ENCODE measurements around the gene CYP1B1. TPM values are rescaled to one million over a fixed set of nuclear protein-coding genes. Genes with fewer than 3 reads are reported as not detected.

CYP1B1 gene
- polyA plus RNA-seq, 1 experiment, result 7.8 TPM

DNA sequence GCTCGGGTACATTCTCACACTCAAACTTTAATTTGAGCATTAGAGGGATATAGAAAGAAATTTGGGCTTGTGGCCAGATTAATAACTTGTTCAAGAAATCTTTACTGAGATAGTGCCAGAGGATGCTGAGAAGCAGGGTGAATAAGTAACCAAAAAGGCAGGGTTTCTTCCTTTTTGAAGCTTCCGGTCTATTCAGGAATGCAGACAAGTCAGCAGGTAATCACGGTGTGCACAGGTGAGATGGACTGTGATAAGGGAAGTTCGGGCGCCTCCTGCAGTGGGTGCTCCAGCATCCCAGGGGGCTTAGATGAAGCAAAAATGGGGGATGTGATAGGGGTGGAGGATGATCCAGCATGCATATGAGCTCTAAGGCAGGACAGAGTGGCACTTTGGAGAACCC is 44.9 kb upstream of the CYP1B1 start:
- no peak overlapping the region for H3K4me3 ChIP-seq (ENCODE audit: low read depth, low read length)
- H3K27ac ChIP-seq (ENCODE audit: low read depth, low read length), result no peak overlapping the region
- no peak for DNase-seq (ENCODE audit: low read depth, low spot score)
- POLR2A ChIA-PET, result no interaction called here
- H3K9me3 ChIP-seq (ENCODE audit: control insufficient read depth, insufficient read depth, low read length), result no peaks in the 10 kb centered on the region
- TF ChIP-seq, protein P1, sequence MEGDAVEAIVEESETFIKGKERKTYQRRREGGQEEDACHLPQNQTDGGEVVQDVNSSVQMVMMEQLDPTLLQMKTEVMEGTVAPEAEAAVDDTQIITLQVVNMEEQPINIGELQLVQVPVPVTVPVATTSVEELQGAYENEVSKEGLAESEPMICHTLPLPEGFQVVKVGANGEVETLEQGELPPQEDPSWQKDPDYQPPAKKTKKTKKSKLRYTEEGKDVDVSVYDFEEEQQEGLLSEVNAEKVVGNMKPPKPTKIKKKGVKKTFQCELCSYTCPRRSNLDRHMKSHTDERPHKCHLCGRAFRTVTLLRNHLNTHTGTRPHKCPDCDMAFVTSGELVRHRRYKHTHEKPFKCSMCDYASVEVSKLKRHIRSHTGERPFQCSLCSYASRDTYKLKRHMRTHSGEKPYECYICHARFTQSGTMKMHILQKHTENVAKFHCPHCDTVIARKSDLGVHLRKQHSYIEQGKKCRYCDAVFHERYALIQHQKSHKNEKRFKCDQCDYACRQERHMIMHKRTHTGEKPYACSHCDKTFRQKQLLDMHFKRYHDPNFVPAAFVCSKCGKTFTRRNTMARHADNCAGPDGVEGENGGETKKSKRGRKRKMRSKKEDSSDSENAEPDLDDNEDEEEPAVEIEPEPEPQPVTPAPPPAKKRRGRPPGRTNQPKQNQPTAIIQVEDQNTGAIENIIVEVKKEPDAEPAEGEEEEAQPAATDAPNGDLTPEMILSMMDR (IDR thresholded peaks at IDR 0.05; ENCODE audit: low read depth, low read length), result no peak
- H3K27me3 ChIP-seq (ENCODE audit: control insufficient read depth, insufficient read depth, low read length), result peaks cover 6% of the 10 kb centered on the region
- CTCF ChIA-PET, result no interaction called here

DNA sequence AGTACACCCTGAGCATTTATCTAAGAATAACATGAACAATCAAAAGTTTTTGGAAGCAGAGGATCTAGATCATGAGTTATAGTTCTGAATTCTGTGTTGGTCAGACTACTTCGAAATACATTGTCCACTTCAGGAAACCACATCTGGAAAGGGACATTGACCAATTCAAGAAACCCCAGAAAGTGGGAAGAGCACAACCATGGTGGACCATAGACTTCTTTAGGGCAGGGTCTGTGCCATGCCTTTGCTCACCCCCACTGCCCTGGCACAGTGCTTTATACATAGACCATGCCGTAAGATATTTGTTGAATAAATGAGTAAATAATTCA is 44.3 kb upstream of the CYP1B1 start:
- CTCF ChIA-PET, result no interaction called here
- H3K9me3 ChIP-seq (ENCODE audit: control insufficient read depth, insufficient read depth, low read length), result no peaks in the 10 kb centered on the region
- H3K4me3 ChIP-seq (ENCODE audit: low read depth, low read length), result no peak overlapping the region
- POLR2A ChIA-PET, result no interaction called here
- peaks cover 6% of the 10 kb centered on the region for H3K27me3 ChIP-seq (ENCODE audit: control insufficient read depth, insufficient read depth, low read length)
- DNase-seq (ENCODE audit: low read depth, low spot score), result no peak
- TF ChIP-seq, protein P1 (IDR thresholded peaks at IDR 0.05; ENCODE audit: low read depth, low read length), result no peak
- H3K27ac ChIP-seq (ENCODE audit: low read depth, low read length), result no peak overlapping the region

DNA sequence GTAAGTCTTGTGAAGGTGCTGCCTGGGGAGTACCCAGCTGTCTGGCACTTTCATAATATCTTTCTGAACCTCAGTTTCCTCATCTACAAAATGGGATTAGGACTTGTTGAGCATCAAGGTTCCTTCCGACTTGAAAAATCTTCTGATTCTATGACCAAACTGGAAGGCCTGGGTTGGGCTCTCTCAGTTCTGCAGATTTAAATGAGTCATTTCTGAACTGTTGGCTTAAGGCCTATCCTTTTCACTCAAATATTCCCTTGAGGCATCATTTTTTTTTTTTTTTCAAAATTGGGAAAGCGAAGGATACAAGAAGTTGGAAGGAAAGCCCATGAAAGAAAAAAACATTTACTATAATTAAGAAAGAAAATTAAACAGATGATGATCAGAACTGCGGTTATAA is 40.8 kb upstream of the CYP1B1 start:
- DNase-seq (ENCODE audit: low read depth, low spot score), result no peak

DNA sequence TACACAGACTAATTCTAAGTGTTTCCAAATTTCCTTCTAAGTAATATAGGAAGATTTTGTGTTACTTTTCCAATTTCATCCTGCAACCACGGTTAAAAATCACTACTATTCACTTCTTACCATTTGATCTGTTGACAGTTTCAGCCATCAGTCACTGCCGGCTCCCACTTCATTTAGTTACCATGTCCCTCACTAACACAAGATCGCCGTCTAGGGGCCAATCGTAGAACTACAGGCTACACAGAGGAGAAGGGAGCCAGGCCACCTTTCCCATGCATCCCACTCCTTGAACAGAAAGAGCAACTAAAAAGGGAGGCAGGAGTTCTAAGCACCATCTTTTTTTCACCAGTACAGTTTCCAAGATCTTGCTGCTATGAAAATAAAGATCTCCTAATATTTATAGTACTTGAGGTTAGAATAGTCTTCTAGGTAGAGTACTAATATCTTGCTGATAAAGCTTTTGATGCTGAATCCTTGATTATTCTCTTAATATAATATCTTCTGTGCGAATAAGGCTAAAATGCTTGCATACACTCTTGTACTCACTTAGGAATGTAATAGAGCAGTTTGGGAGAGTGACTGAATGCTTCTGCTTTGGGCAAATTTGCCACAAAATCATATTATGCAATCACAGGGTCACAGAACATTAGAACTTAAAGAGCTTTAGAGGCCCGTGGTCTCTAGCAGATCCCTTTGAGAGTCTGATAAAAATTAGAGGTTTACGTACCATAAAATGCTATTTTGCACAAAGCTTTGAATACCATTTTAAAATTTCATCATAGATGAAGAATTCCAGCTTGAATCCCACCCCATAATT is 39.5 kb upstream of the CYP1B1 start:
- TF ChIP-seq, protein P1 (IDR thresholded peaks at IDR 0.05; ENCODE audit: low read depth, low read length), result peak; percentile 98
- H3K27ac ChIP-seq (ENCODE audit: low read depth, low read length), result no peak overlapping the region
- no peak overlapping the region for H3K4me3 ChIP-seq (ENCODE audit: low read depth, low read length)
- CTCF ChIA-PET, result interaction anchor here (0.7 to 2.3 kb wide), 12 partner anchors 10 to 719 kb away, joined by 3 to 11 read pairs (median 5); no protein-coding TSS in a partner anchor
- H3K27me3 ChIP-seq (ENCODE audit: control insufficient read depth, insufficient read depth, low read length), result peaks cover 2% of the 10 kb centered on the region
- no peaks in the 10 kb centered on the region for H3K9me3 ChIP-seq (ENCODE audit: control insufficient read depth, insufficient read depth, low read length)
- DNase-seq (ENCODE audit: low read depth, low spot score), result no peak
- POLR2A ChIA-PET, result no interaction called here

More for the DNA sequence above, 40.8 kb upstream of the CYP1B1 start:
- ChIA-PET POLR2A (no interaction called here), CTCF (interaction anchor here (0.5 to 2.3 kb wide), 4 partner anchors 9 to 158 kb away, joined by 3 to 11 read pairs (median 8); no protein-coding TSS in a partner anchor)
- no peaks in the 10 kb centered on the region for H3K9me3 ChIP-seq (ENCODE audit: control insufficient read depth, insufficient read depth, low read length)
- TF ChIP-seq, protein P1 (IDR thresholded peaks at IDR 0.05; ENCODE audit: low read depth, low read length), result no peak
- peaks cover 6% of the 10 kb centered on the region for H3K27me3 ChIP-seq (ENCODE audit: control insufficient read depth, insufficient read depth, low read length)
- no peak overlapping the region for H3K4me3 ChIP-seq (ENCODE audit: low read depth, low read length)
- no peak overlapping the region for H3K27ac ChIP-seq (ENCODE audit: low read depth, low read length)

DNA sequence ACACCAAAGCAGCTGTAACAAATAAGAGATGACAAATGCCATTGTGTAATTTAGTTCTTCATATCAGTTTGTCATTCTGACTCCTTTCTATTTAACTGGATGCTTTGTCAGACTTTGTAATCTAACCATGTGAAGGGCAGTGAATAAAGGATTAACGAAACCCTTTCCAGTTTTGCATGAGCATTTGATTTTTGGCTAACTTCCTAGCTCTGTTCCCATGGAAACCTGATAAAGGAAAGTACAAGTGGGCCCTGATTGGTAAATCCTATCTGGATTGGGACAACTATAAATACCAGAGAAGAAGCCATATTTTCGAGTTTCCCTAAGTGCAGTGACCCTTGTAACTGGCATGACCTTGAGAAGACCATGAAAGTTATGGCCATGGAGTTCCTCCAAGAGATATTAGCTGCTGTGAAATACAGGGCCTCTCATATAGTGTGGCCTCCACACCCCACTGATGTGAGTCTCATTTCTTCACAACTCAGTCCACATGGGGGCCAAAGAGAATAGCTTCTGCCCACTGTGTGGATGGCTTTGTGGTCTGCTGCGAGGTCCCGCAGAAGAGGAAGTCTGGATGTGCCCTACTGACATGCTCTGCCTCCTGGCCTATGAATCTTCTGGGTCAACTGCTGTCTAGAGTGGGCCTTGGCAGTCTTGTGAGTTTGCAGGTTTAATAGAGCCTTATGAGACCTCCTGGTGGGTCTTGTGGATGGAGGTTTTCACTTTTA is 38.2 kb upstream of the CYP1B1 start:
- ChIA-PET POLR2A (no interaction called here), CTCF (interaction anchor here (0.6 to 1.1 kb wide), 2 partner anchors 159 to 379 kb away, joined by 3 to 4 read pairs; no protein-coding TSS in a partner anchor)
- Histone ChIP-seq H3K4me3 (ENCODE audit: low read depth, low read length) (no peak overlapping the region), H3K27ac (ENCODE audit: low read depth, low read length) (no peak overlapping the region), H3K9me3 (ENCODE audit: control insufficient read depth, insufficient read depth, low read length) (no peaks in the 10 kb centered on the region), H3K27me3 (ENCODE audit: control insufficient read depth, insufficient read depth, low read length) (peaks cover 1% of the 10 kb centered on the region)
- no peak for DNase-seq (ENCODE audit: low read depth, low spot score)
- TF ChIP-seq, protein P1 (IDR thresholded peaks at IDR 0.05; ENCODE audit: low read depth, low read length), result no peak
